ENCODE results near the gene GGA2.

The GGA2 gene

GRCh38 chr16:23504076-23504452, 6.2 kb downstream of the GGA2 start:
- Mint-ChIP-seq H3K27me3 (no peaks in the 10 kb centered on the region), H3K36me3 (ENCODE audit: low read depth) (peaks cover 69% of the 10 kb centered on the region), H3K4me1 (ENCODE audit: low read depth) (peaks cover 85% of the 10 kb centered on the region), H3K27ac (peak overlapping the region; percentile 88), H3K4me3 (peak overlapping the region; percentile 24), H3K9me3 (no peaks in the 10 kb centered on the region)
- DNase-seq: no peak

GRCh38 chr16:23502466-23502865, 7.8 kb downstream of the GGA2 start:
- Mint-ChIP-seq H3K27ac (peak overlapping the region; percentile 22), H3K36me3 (ENCODE audit: low read depth) (peaks cover 58% of the 10 kb centered on the region), H3K27me3 (no peaks in the 10 kb centered on the region), H3K4me1 (ENCODE audit: low read depth) (peaks cover 87% of the 10 kb centered on the region), H3K9me3 (no peaks in the 10 kb centered on the region), H3K4me3 (no peak overlapping the region)
- DNase-seq: no peak

- Mint-ChIP-seq H3K27ac (no peak overlapping the region), H3K4me3 (no peak overlapping the region), H3K9me3 (no peaks in the 10 kb centered on the region), H3K4me1 (ENCODE audit: low read depth) (peaks cover 84% of the 10 kb centered on the region), H3K36me3 (ENCODE audit: low read depth) (peaks cover 59% of the 10 kb centered on the region), H3K27me3 (no peaks in the 10 kb centered on the region)
- no peak for DNase-seq
These were observed 9.0 kb downstream of the GGA2 start for GRCh38 chr16:23501291-23501690.

GRCh38 chr16:23500862-23501225, 9.4 kb downstream of the GGA2 start:
- H3K9me3 Mint-ChIP-seq: no peaks in the 10 kb centered on the region
- H3K4me1 Mint-ChIP-seq (ENCODE audit: low read depth): peaks cover 79% of the 10 kb centered on the region
- no peak for DNase-seq
- no peak overlapping the region for H3K4me3 Mint-ChIP-seq
- no peaks in the 10 kb centered on the region for H3K27me3 Mint-ChIP-seq
- peaks cover 58% of the 10 kb centered on the region for H3K36me3 Mint-ChIP-seq (ENCODE audit: low read depth)
- no peak overlapping the region for H3K27ac Mint-ChIP-seq

GRCh38 chr16:23500212-23500861, 10.0 kb downstream of the GGA2 start:
- peaks cover 75% of the 10 kb centered on the region for H3K4me1 Mint-ChIP-seq (ENCODE audit: low read depth)
- H3K36me3 Mint-ChIP-seq (ENCODE audit: low read depth): peaks cover 62% of the 10 kb centered on the region
- no peak overlapping the region for H3K27ac Mint-ChIP-seq
- DNase-seq: no peak
- H3K9me3 Mint-ChIP-seq: no peaks in the 10 kb centered on the region
- H3K4me3 Mint-ChIP-seq: no peak overlapping the region
- H3K27me3 Mint-ChIP-seq: no peaks in the 10 kb centered on the region

GRCh38 chr16:23499801-23500200, 10.5 kb downstream of the GGA2 start:
- Mint-ChIP-seq H3K27me3 (no peaks in the 10 kb centered on the region), H3K9me3 (no peaks in the 10 kb centered on the region), H3K4me3 (no peak overlapping the region), H3K4me1 (ENCODE audit: low read depth) (peaks cover 70% of the 10 kb centered on the region), H3K36me3 (ENCODE audit: low read depth) (peaks cover 65% of the 10 kb centered on the region), H3K27ac (no peak overlapping the region)
- DNase-seq: no peak

- DNase-seq: no peak
- Mint-ChIP-seq H3K4me1 (ENCODE audit: low read depth) (peaks cover 61% of the 10 kb centered on the region), H3K4me3 (no peak overlapping the region), H3K27me3 (no peaks in the 10 kb centered on the region), H3K27ac (no peak overlapping the region), H3K9me3 (no peaks in the 10 kb centered on the region), H3K36me3 (ENCODE audit: low read depth) (peaks cover 70% of the 10 kb centered on the region)
These were observed 11.4 kb downstream of the GGA2 start for GRCh38 chr16:23498863-23499262.

GRCh38 chr16:23497543-23497868, 12.8 kb downstream of the GGA2 start:
- no peak overlapping the region for H3K4me3 Mint-ChIP-seq
- no peaks in the 10 kb centered on the region for H3K27me3 Mint-ChIP-seq
- peaks cover 51% of the 10 kb centered on the region for H3K4me1 Mint-ChIP-seq (ENCODE audit: low read depth)
- peaks cover 75% of the 10 kb centered on the region for H3K36me3 Mint-ChIP-seq (ENCODE audit: low read depth)
- H3K9me3 Mint-ChIP-seq: no peaks in the 10 kb centered on the region
- DNase-seq: no peak
- peak overlapping the region; percentile 24 for H3K27ac Mint-ChIP-seq

GRCh38 chr16:23496821-23497542, 13.3 kb downstream of the GGA2 start:
- DNase-seq: no peak
- H3K27ac Mint-ChIP-seq: peak overlapping the region; percentile 24
- no peak overlapping the region for H3K4me3 Mint-ChIP-seq
- no peaks in the 10 kb centered on the region for H3K9me3 Mint-ChIP-seq
- H3K36me3 Mint-ChIP-seq (ENCODE audit: low read depth): peaks cover 75% of the 10 kb centered on the region
- H3K4me1 Mint-ChIP-seq (ENCODE audit: low read depth): peaks cover 45% of the 10 kb centered on the region
- H3K27me3 Mint-ChIP-seq: no peaks in the 10 kb centered on the region

GRCh38 chr16:23495671-23496070, 14.6 kb downstream of the GGA2 start:
- no peak overlapping the region for H3K4me3 Mint-ChIP-seq
- no peak overlapping the region for H3K27ac Mint-ChIP-seq

GRCh38 chr16:23494188-23494587, 16.1 kb downstream of the GGA2 start:
- Mint-ChIP-seq H3K36me3 (ENCODE audit: low read depth) (peaks cover 79% of the 10 kb centered on the region), H3K9me3 (no peaks in the 10 kb centered on the region), H3K4me1 (ENCODE audit: low read depth) (peaks cover 21% of the 10 kb centered on the region), H3K27me3 (no peaks in the 10 kb centered on the region), H3K4me3 (no peak overlapping the region), H3K27ac (peak overlapping the region; percentile 59)
- no peak for DNase-seq

More at GRCh38 chr16:23495671-23496070, 14.6 kb downstream of the GGA2 start:
- H3K4me1 Mint-ChIP-seq (ENCODE audit: low read depth): peaks cover 32% of the 10 kb centered on the region
- no peaks in the 10 kb centered on the region for H3K9me3 Mint-ChIP-seq
- peaks cover 75% of the 10 kb centered on the region for H3K36me3 Mint-ChIP-seq (ENCODE audit: low read depth)
- no peaks in the 10 kb centered on the region for H3K27me3 Mint-ChIP-seq
- no peak for DNase-seq

GRCh38 chr16:23491490-23492391, 18.6 kb downstream of the GGA2 start:
- H3K36me3 Mint-ChIP-seq (ENCODE audit: low read depth): peaks cover 95% of the 10 kb centered on the region
- DNase-seq: no peak
- no peak overlapping the region for H3K4me3 Mint-ChIP-seq
- H3K4me1 Mint-ChIP-seq (ENCODE audit: low read depth): no peaks in the 10 kb centered on the region
- H3K9me3 Mint-ChIP-seq: no peaks in the 10 kb centered on the region
- H3K27me3 Mint-ChIP-seq: no peaks in the 10 kb centered on the region
- H3K27ac Mint-ChIP-seq: peak overlapping the region; percentile 66

GRCh38 chr16:23486480-23486879, 23.8 kb downstream of the GGA2 start:
- H3K9me3 Mint-ChIP-seq: no peaks in the 10 kb centered on the region

GRCh38 chr16:23485841-23486240, 24.5 kb downstream of the GGA2 start:
- no peaks in the 10 kb centered on the region for H3K27me3 Mint-ChIP-seq
- H3K9me3 Mint-ChIP-seq: no peaks in the 10 kb centered on the region
- no peak overlapping the region for H3K27ac Mint-ChIP-seq
- H3K36me3 Mint-ChIP-seq (ENCODE audit: low read depth): peaks cover 94% of the 10 kb centered on the region
- no peak overlapping the region for H3K4me3 Mint-ChIP-seq
- no peak for DNase-seq
- H3K4me1 Mint-ChIP-seq (ENCODE audit: low read depth): peaks cover 5% of the 10 kb centered on the region

More at GRCh38 chr16:23486480-23486879, 23.8 kb downstream of the GGA2 start:
- Mint-ChIP-seq H3K27ac (peak overlapping the region; percentile 9), H3K4me3 (no peak overlapping the region), H3K27me3 (no peaks in the 10 kb centered on the region), H3K4me1 (ENCODE audit: low read depth) (peaks cover 5% of the 10 kb centered on the region), H3K36me3 (ENCODE audit: low read depth) (peaks cover 94% of the 10 kb centered on the region)
- DNase-seq: no peak

GRCh38 chr16:23485257-23485614, 25.1 kb downstream of the GGA2 start:
- Mint-ChIP-seq H3K9me3 (no peaks in the 10 kb centered on the region), H3K36me3 (ENCODE audit: low read depth) (peaks cover 96% of the 10 kb centered on the region), H3K4me1 (ENCODE audit: low read depth) (peaks cover 5% of the 10 kb centered on the region), H3K27me3 (no peaks in the 10 kb centered on the region), H3K4me3 (no peak overlapping the region), H3K27ac (no peak overlapping the region)
- no peak for DNase-seq
